ENCODE data around the gene CLCN2.

GRCh38 chr3:184366619-184367289, 5.3 kb upstream of the CLCN2 start:
- TF ChIP-seq CTCF (IDR thresholded peaks at IDR 0.05; ENCODE audit: poor library complexity): no peak
- TF ChIP-seq EZH2phosphoT487 (IDR thresholded peaks at IDR 0.05; ENCODE audit: low read depth, severe bottlenecking, unreplicated experiment): no peak
